ENCODE results near the gene RPL23.

RPL23 gene

DNA sequence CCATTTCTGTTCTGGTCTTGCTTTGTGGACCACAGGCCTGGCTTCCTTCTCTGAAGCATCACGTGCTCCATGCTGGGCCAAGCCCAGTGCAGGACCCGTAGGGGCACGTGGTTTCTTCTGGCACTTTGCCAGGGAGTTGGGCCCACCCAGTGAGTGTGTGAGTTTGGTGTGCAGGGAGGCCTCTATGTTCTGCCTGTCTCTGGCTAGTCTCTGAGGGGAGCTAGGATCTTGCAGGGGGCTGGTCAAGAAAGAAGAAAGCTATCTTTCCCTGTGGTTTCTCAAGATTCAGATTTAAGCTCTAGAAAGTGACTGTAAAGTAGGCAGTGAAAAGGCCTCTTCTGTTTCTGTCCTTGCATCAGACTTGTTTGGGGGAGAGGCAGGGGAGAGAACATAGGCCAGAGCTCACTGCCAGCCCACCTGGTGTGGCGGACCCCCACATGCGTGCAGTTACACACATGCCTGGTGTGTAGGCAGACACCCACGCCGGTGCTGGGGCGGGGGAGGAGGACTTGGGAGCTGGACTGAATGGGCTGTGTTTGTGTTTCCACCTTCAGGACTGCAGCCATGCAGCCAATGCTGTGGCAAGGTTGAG is 28.2 kb upstream of the RPL23 start:
- Mint-ChIP-seq H3K36me3 (ENCODE audit: low read depth) (peaks cover 28% of the 10 kb centered on the region), H3K9me3 (no peaks in the 10 kb centered on the region), H3K27me3 (ENCODE audit: low read depth, poor library complexity) (no peaks in the 10 kb centered on the region), H3K27ac (peak overlapping the region; percentile 83), H3K4me3 (peak overlapping the region; percentile 65), H3K4me1 (peaks cover 89% of the 10 kb centered on the region)
- no peak for DNase-seq
- no peak for TF ChIP-seq CTCF (IDR thresholded peaks at IDR 0.05)

DNA sequence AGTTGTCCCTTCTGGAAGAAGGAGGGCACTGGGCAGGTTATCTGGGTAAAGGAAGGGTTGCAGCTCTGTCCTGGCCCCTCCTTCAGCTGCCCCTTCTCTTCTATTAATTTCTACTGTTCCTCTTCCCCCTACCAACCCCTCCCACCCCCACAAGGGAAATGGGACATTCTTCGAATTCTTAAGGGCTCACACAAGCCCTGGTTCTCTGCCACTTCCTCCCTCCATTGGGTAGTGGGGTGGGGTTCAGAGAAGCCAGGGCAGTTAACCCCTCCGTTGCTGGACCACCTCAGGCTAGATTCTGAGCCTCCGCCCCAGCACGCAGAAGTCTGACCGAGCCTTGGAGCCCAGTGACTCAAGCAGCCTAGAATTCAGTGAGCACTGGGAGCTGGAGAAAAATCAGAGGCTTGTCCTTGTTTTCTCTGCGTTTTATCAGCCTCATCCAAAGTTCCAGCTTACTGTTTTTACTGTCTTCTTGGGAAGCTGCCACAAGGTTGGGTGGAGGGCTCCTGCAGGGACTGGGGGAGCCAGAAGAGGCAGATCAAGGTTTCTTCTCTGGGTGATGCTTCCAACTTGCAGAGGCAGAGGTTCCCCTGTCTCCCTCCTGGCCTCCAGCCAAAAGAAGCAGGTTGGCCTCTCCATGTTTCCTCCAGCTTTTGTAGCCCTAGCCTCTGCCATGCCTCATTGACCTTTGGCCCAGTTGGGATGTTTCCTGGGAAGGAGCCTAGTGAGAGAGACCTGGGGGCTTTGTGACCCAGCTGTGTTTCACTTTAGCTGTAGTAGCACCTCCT is 26.6 kb upstream of the RPL23 start:
- peaks cover 28% of the 10 kb centered on the region for H3K36me3 Mint-ChIP-seq (ENCODE audit: low read depth)
- H3K27ac Mint-ChIP-seq: peak overlapping the region; percentile 96
- peak; percentile 63 for DNase-seq
- peak overlapping the region; percentile 35 for H3K4me3 Mint-ChIP-seq
- no peaks in the 10 kb centered on the region for H3K9me3 Mint-ChIP-seq
- H3K4me1 Mint-ChIP-seq: peaks cover 81% of the 10 kb centered on the region
- H3K27me3 Mint-ChIP-seq (ENCODE audit: low read depth, poor library complexity): no peaks in the 10 kb centered on the region
- TF ChIP-seq CTCF (IDR thresholded peaks at IDR 0.05): no peak

DNA sequence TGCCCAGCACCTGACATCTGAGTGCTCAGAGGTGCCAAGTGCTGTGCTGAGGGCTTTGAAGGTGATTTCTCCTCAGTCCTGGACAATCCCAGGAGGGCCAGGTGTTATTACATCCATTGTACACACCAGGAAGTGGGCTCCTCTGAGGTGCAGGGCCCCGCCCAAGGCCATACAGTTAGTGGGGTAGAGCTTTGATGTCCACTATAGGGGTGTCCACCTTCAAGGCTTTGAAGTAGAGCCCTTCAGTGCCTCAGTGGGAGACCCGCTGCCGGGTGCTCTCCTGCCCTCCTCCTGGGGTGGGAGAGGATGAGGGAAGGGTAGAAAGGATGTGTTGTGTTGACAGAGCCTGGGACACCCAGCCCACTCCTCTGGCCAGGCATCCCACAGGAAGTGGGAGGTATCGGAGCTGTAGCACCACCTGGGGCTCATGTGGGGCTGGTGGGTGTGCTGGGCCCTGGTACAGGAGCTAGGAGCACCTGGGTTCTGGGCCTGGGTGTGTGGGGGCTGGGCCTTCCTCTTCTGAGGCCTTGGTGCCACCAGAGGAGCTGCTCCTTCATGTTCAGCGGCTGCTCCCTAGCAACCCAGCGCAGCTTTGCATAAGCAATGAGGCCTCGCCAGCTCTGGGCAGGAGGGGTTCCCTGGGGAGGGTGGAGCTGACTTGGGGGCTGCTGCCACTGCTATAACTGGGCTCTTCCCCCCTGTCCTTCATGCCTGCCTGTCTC is 23.8 kb upstream of the RPL23 start:
- DNase-seq: no peak
- no peaks in the 10 kb centered on the region for H3K9me3 Mint-ChIP-seq
- no peak for TF ChIP-seq CTCF (IDR thresholded peaks at IDR 0.05)
- H3K4me3 Mint-ChIP-seq: no peak overlapping the region
- H3K27me3 Mint-ChIP-seq (ENCODE audit: low read depth, poor library complexity): peaks cover 4% of the 10 kb centered on the region
- H3K27ac Mint-ChIP-seq: no peak overlapping the region
- H3K4me1 Mint-ChIP-seq: peaks cover 80% of the 10 kb centered on the region
- peaks cover 22% of the 10 kb centered on the region for H3K36me3 Mint-ChIP-seq (ENCODE audit: low read depth)

DNA sequence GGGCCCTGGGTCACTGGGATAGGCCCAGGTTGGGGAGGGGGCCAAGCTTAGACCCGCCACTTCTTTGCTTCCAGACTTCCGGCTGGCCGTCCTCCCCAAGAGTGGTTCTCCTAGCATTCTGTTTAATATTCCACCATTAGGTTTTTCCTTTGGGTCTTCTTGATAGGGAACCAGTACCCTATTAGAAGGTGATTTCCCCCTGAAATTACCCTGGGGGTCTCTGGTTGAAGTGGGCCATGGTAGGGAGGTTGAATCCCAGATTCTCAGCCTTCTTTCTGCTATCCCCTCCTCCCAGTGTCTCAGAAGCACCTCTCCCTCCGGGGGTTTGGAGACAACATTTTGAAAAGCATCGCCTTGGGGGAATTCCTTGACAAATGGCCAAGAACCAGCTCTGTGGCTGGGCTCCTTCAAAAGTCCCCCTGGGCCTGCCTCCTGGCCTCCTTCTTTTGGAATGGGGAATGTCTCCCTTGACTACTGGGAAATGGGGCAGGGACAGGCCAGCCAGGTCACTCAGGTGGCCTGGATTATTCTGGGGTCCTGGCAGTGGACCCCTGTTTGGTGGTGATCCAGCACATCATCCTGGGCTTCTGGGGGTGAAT is 22.1 kb upstream of the RPL23 start:
- no peak overlapping the region for H3K4me3 Mint-ChIP-seq
- H3K9me3 Mint-ChIP-seq: no peaks in the 10 kb centered on the region
- no peak for TF ChIP-seq CTCF (IDR thresholded peaks at IDR 0.05)
- H3K36me3 Mint-ChIP-seq (ENCODE audit: low read depth): peaks cover 16% of the 10 kb centered on the region
- H3K27ac Mint-ChIP-seq: no peak overlapping the region
- peaks cover 7% of the 10 kb centered on the region for H3K27me3 Mint-ChIP-seq (ENCODE audit: low read depth, poor library complexity)
- peaks cover 73% of the 10 kb centered on the region for H3K4me1 Mint-ChIP-seq
- no peak for DNase-seq

DNA sequence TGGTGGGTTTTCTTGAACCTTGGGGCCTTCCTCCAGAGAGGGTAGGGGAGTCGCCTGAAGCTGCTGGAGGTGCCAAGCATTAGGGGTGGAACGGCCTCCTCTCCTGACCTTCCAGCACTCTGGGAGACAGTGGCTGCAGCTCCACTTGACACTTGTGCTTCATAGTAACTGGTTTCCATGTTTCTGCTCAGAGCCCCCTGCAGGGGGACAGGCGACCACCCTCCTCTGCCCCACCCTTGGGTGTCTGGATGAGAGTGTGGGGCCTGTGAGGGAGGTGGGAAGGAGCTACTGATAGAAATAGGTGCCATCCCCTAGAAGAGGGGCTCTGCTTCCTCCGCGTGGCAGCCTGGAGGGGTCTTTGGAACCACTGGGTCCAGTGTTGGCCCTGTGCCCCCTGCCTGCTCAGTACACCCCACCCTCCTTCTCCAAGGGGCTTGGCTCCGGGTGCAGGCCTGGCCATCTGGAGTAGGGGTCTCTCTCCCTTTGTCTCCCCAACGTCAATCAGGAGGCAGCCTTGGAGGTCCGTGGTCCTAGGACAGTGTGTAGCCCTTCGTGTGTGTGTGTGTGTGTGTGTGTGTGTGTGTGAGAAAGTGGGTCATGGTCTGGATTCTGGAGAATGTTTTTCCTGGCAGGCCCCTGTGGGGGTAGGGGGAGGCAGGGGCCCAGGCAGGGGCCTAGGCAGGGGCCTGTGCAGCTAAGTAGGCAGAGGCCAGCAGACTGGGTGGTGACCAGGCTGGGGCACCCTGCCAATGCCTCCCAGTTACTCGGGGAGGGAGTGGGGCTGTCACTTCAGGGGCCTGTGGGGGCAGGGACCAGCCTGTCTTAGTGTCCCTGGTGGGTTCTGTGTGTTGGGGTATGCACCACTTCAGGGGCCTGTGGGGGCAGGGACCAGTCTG is 21.2 kb upstream of the RPL23 start:
- no peak for DNase-seq
- Mint-ChIP-seq H3K4me1 (peaks cover 65% of the 10 kb centered on the region), H3K27ac (no peak overlapping the region), H3K27me3 (ENCODE audit: low read depth, poor library complexity) (peaks cover 7% of the 10 kb centered on the region), H3K4me3 (no peak overlapping the region), H3K9me3 (no peaks in the 10 kb centered on the region), H3K36me3 (ENCODE audit: low read depth) (peaks cover 15% of the 10 kb centered on the region)
- TF ChIP-seq CTCF (IDR thresholded peaks at IDR 0.05): no peak

All from nephron progenitor cell (in vitro differentiated cells).